Kidney glomerular epithelial cell (primary cell): ENCODE results near the gene KLHDC4.
"Not testable (repeated sequence)": the region's sequence is repeated elsewhere in the genome, so short reads cannot be mapped to it uniquely, and the experiment has no call there.

Experiments
- DNase-seq: peaks from one replicate; lab custom pipeline; 2025; lab: John Stamatoyannopoulos, UW

The KLHDC4 gene

GRCh38 chr16:87720446-87720845 is 45.3 kb downstream of the KLHDC4 start:
- no peak for DNase-seq

- DNase-seq: not testable (repeated sequence)
These were observed 47.0 kb downstream of the KLHDC4 start for GRCh38 chr16:87718831-87719230.

GRCh38 chr16:87715658-87716057 is 50.1 kb downstream of the KLHDC4 start:
- DNase-seq: no peak

- DNase-seq: no peak
These were observed 50.6 kb downstream of the KLHDC4 start for GRCh38 chr16:87715231-87715630.

- no peak for DNase-seq
These were observed 52.1 kb downstream of the KLHDC4 start for GRCh38 chr16:87713451-87714229.

GRCh38 chr16:87712184-87712762 is 53.5 kb downstream of the KLHDC4 start:
- DNase-seq: no peak

GRCh38 chr16:87710887-87711286 is 54.9 kb downstream of the KLHDC4 start:
- no peak for DNase-seq

- no peak for DNase-seq
These were observed 56.1 kb downstream of the KLHDC4 start for GRCh38 chr16:87709677-87710076.

- no peak for DNase-seq
These were observed 56.7 kb downstream of the KLHDC4 start for GRCh38 chr16:87708881-87709638.

- DNase-seq: no peak
These were observed 57.8 kb downstream of the KLHDC4 start for GRCh38 chr16:87707714-87708580.

- no peak for DNase-seq
These were observed 58.7 kb downstream of the KLHDC4 start for GRCh38 chr16:87707097-87707496.

- no peak for DNase-seq
These were observed 59.3 kb downstream of the KLHDC4 start for GRCh38 chr16:87706278-87707000.

GRCh38 chr16:87705771-87706277 is 60.0 kb downstream of the KLHDC4 start:
- no peak for DNase-seq

- DNase-seq: no peak
These were observed 60.9 kb downstream of the KLHDC4 start for GRCh38 chr16:87704754-87705353.

GRCh38 chr16:87703835-87704375 is 61.9 kb downstream of the KLHDC4 start:
- no peak for DNase-seq

GRCh38 chr16:87703071-87703470 is 62.7 kb downstream of the KLHDC4 start:
- DNase-seq: no peak

GRCh38 chr16:87702325-87702811 is 63.4 kb downstream of the KLHDC4 start:
- DNase-seq: no peak

- no peak for DNase-seq
These were observed 64.3 kb downstream of the KLHDC4 start for GRCh38 chr16:87701505-87701921.

- DNase-seq: no peak
These were observed 64.7 kb downstream of the KLHDC4 start for GRCh38 chr16:87701078-87701460.

GRCh38 chr16:87700406-87701077 is 65.2 kb downstream of the KLHDC4 start:
- DNase-seq: no peak
